OCI-LY7 (cell line): ENCODE measurements around the gene VAMP7. TPM values are rescaled to one million over a fixed set of nuclear protein-coding genes. Genes with fewer than 3 reads are reported as not detected.
"Not testable (repeated sequence)": the region's sequence is repeated elsewhere in the genome, so short reads cannot be mapped to it uniquely, and the experiment has no call there.

Experiments used
- BruUV-seq: library from RNA; stranded (reverse); fragments of 400-500 nt; replicated peaks from 2 replicates; lab custom pipeline; 2021; lab: Mats Ljungman, UMichigan
- CTCF ChIA-PET: fragments of 300-600 bp; sonication (Branson Sonifier 250); formaldehyde crosslinking; loops from one replicate; lab custom pipeline; 2022; ENCODE audit warnings: antibody characterized with exemption; ENCODE audit not compliant: unreplicated experiment; lab: Charles Lee
- POLR2A ChIA-PET: fragments of 300-600 bp; sonication (Branson Sonifier 250); formaldehyde crosslinking; loops from one replicate; lab custom pipeline; 2022; ENCODE audit warnings: antibody characterized with exemption; lab: Charles Lee
- DNase-seq: peaks from one replicate; pipeline ENCODE4 v3.0.0-alpha.2; 2015; ENCODE audit warnings: low spot score
- H2AFZ ChIP-seq: fragments of 200-600 bp; sonication (generic), shearing (Covaris generic); 2 replicates; pipeline ENCODE4 v1.6.1; 2014; ENCODE audit warnings: mild to moderate bottlenecking, antibody characterized with exemption, low read length, moderate library complexity
- H3K27ac ChIP-seq: fragments of 200-600 bp; sonication (generic); 2 replicates; pipeline ENCODE4 v1.5.1; 2014; ENCODE audit warnings: mixed run types, low read depth, mild to moderate bottlenecking, moderate library complexity, low read length, inconsistent platforms; ENCODE audit not compliant: poor library complexity, severe bottlenecking
- H3K36me3 ChIP-seq: fragments of 200-600 bp; sonication (generic); 2 replicates; pipeline ENCODE4 v1.6.1; 2014; ENCODE audit warnings: mild to moderate bottlenecking, antibody characterized with exemption, low read length, moderate library complexity, mixed read lengths; ENCODE audit not compliant: insufficient read depth
- H3K4me1 ChIP-seq: fragments of 200-600 bp; sonication (generic); 2 replicates; pipeline ENCODE4 v1.5.1; 2014; ENCODE audit warnings: mild to moderate bottlenecking, low read length; ENCODE audit not compliant: insufficient read depth, poor library complexity, severe bottlenecking
- H3K4me2 ChIP-seq: fragments of 200-600 bp; sonication (generic); 2 replicates; pipeline ENCODE4 v1.6.1; 2014; ENCODE audit warnings: mild to moderate bottlenecking, low read length
- H3K4me3 ChIP-seq: fragments of 200-600 bp; sonication (generic); 2 replicates; pipeline ENCODE4 v1.5.1; 2014; ENCODE audit warnings: mild to moderate bottlenecking, low read depth, low read length; ENCODE audit not compliant: poor library complexity, severe bottlenecking
- H3K79me2 ChIP-seq: fragments of 200-600 bp; sonication (generic); 2 replicates; pipeline ENCODE4 v1.6.1; 2016; ENCODE audit warnings: low read depth, mild to moderate bottlenecking, low read length, moderate library complexity, mixed read lengths; ENCODE audit not compliant: insufficient read depth
- H3K9me2 ChIP-seq: fragments of 200-600 bp; sonication (generic); 2 replicates; pipeline ENCODE4 v1.6.1; 2016; ENCODE audit warnings: mild to moderate bottlenecking, low read length, mixed read lengths; ENCODE audit not compliant: insufficient read depth
- H3K9me3 ChIP-seq: fragments of 200-600 bp; sonication (generic); 2 replicates; pipeline ENCODE4 v1.6.1; 2014; ENCODE audit warnings: mild to moderate bottlenecking, mixed run types, low read length, mixed read lengths
- H4K20me1 ChIP-seq: fragments of 200-600 bp; sonication (generic); 2 replicates; pipeline ENCODE4 v1.6.1; 2014; ENCODE audit warnings: mild to moderate bottlenecking, antibody characterized with exemption, low read length, moderate library complexity, mixed read lengths; ENCODE audit not compliant: insufficient read depth
- CTCF ChIP-seq: fragments of 200-600 bp; sonication (generic); conservative IDR thresholded peaks from 2 replicates; pipeline ENCODE4 v1.5.1; 2014; ENCODE audit warnings: mild to moderate bottlenecking, antibody characterized with exemption, low read length, moderate library complexity, mixed read lengths
- EZH2phosphoT487 ChIP-seq: fragments of 200-600 bp; sonication (generic); IDR thresholded peaks from 2 replicates; pipeline ENCODE4 v1.6.1; 2018; ENCODE audit warnings: low read depth, borderline replicate concordance, mild to moderate bottlenecking, mixed run types, antibody characterized with exemption, low read length, moderate library complexity, mixed read lengths
- intact Hi-C: fragments of 100-400 bp; cut with micrococcal nuclease; formaldehyde crosslinking; loops from one replicate; pipeline ENCODE4 v1.10.0; 2022; ENCODE audit not compliant: unreplicated experiment
- total RNA-seq, 2 experiments: library from RNA; depleted of rRNA in 1 of 2; stranded (reverse); fragments of >200 nt in 1 of 2; shearing (Covaris generic) in 1 of 2; gene quantifications; 2 replicates each; pipeline ENCODE4 v1.2.3, GENCODE V29; 2014 to 2022

The VAMP7 gene
- total RNA-seq, 2 experiments from 2014 or later, result 19.2 to 32.0 TPM

GRCh38 chrX:155983326-155983725, 102.2 kb downstream of the VAMP7 start:
- Histone ChIP-seq H3K79me2 (no peaks in the 10 kb centered on the region), H3K9me3 (no peaks in the 10 kb centered on the region), H3K36me3 (no peaks in the 10 kb centered on the region), H3K9me2 (no peaks in the 10 kb centered on the region), H3K4me2 (no peak overlapping the region), H3K27ac (no peak overlapping the region), H2AFZ (no peak overlapping the region), H4K20me1 (no peaks in the 10 kb centered on the region), H3K4me3 (no peak overlapping the region), H3K4me1 (no peaks in the 10 kb centered on the region)
- TF ChIP-seq EZH2phosphoT487 (no peak), CTCF (no peak)
- ChIA-PET CTCF (no interaction called here), POLR2A (no interaction called here)
- intact Hi-C loops, result no loop called here
- DNase-seq, result no peak
- no TSS peak for BruUV-seq

GRCh38 chrX:155985208-155985607, 104.1 kb downstream of the VAMP7 start:
- Histone ChIP-seq H3K27ac (no peak overlapping the region), H4K20me1 (no peaks in the 10 kb centered on the region), H3K9me2 (no peaks in the 10 kb centered on the region), H3K4me1 (no peaks in the 10 kb centered on the region), H2AFZ (no peak overlapping the region), H3K4me3 (no peak overlapping the region), H3K79me2 (no peaks in the 10 kb centered on the region), H3K36me3 (no peaks in the 10 kb centered on the region), H3K4me2 (no peak overlapping the region), H3K9me3 (no peaks in the 10 kb centered on the region)
- no peak for TF ChIP-seq CTCF
- no peak for TF ChIP-seq EZH2phosphoT487
- no peak for DNase-seq
- no TSS peak for BruUV-seq
- intact Hi-C loops, result no loop called here
- ChIA-PET POLR2A (no interaction called here), CTCF (no interaction called here)

GRCh38 chrX:155986995-155987394, 105.8 kb downstream of the VAMP7 start:
- H3K36me3 ChIP-seq, H3K9me2 ChIP-seq, H4K20me1 ChIP-seq, H3K9me3 ChIP-seq, H3K4me3 ChIP-seq, BruUV-seq, H3K27ac ChIP-seq, CTCF ChIA-PET, H3K79me2 ChIP-seq, intact Hi-C loops, H3K4me1 ChIP-seq, POLR2A ChIA-PET, H3K4me2 ChIP-seq, DNase-seq, H2AFZ ChIP-seq: not testable (repeated sequence)
